GM21737 (cell line): ENCODE measurements around the gene CTAGE8.
"Not testable (repeated sequence)": the region's sequence is repeated elsewhere in the genome, so short reads cannot be mapped to it uniquely, and the experiment has no call there.

ENCODE experiments used
- ATAC-seq: cut with Tn5 transposase; IDR thresholded peaks from one replicate; pipeline ENCODE4 v1.9.1; 2021; ENCODE audit warnings: mild to moderate bottlenecking, moderate library complexity; ENCODE audit not compliant: unreplicated experiment

Gene CTAGE8

DNA sequence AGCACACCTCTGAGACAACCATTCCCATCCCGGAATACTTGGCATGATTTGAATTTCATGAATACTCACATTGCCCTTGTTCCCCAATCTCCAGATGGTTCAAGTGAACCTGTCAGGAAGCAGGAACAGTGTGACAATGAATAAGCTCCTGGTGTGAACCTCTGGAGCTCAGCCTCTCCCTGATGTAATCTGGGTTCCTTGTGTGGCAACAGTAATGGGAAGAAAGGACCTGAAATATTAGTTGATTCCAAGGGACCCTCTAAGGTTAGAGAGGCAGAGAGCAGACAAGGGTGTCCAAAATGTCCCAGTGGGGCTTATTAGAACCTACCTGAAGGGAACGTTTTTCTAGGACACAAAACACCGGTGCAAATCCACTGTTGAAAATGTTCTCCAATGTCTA, 13.0 kb downstream of the CTAGE8 start:
- no peak for ATAC-seq

DNA sequence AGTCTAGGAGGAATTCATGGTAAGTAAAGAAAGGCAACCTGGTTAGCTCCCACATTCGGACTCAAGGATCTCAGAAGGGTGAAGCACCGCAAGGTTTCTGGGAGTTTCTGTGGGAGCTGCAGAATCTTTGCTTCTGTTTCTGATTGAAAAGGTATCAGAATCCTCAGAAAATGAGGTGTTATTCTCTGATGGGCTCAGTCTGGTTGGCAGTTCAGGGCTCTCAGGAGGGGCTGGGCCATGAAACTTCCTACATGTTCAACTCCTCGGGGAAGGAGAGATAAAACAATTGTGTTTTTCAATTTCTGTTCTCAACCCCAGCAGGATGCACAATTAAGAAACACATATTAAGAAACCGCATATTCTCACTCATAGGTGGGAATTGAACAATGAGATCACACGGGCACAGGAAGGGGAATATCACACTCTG, 13.6 kb downstream of the CTAGE8 start:
- no peak for ATAC-seq

- not testable (repeated sequence) for ATAC-seq
Measured at GRCh38 chr7:144252307-144252706, 16.8 kb downstream of the CTAGE8 start.

DNA sequence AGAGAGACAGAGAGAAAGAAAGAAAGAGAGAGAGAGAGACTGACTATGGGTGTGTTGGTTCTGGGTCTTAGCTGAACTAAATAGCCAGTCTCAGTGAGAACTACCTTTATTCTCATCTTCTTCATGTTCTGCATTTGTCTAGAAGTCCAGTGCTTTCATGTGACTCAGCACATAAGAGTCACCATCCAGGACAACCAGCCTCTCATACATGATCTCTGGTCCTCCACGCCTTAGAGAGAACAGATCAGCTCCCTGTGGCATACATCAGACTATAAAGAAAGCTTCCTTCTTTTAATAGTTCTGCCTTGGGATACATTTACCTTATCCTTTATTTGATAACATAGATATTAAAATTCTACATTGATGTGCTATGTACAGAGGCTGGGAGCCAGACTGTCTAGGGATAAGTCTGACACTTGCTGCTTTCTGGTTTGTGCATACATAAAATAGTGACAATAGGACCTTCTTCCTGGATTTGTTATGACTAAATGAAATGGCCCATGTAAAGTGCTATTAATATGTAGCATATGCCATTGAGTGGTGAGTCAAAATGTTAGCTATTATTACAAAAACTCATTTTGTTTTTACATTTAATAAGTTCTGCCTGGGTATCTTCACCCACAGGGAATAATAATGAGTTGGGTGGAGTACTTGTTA, 21.3 kb downstream of the CTAGE8 start:
- not testable (repeated sequence) for ATAC-seq

GRCh38 chr7:144246967-144247366, 22.1 kb downstream of the CTAGE8 start:
- ATAC-seq = not testable (repeated sequence)

DNA sequence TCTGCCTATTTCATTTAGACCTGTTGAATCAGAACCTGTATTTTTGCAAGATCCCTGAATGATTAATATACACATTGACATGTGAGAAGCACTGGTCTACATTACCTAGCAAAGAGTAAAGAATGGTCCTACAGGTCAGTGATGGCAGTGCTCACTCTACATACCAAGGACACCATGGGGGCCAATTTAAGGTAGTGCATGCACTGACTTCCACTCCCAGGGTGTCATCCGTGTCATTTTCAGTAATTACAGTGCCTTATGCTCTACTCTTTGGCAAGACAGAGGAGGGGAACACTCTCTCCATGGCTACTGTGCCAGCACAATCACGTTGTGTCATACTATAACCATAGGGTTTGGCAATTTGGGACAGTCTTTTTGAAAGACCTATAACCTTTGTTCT, 23.7 kb downstream of the CTAGE8 start:
- ATAC-seq = not testable (repeated sequence)

DNA sequence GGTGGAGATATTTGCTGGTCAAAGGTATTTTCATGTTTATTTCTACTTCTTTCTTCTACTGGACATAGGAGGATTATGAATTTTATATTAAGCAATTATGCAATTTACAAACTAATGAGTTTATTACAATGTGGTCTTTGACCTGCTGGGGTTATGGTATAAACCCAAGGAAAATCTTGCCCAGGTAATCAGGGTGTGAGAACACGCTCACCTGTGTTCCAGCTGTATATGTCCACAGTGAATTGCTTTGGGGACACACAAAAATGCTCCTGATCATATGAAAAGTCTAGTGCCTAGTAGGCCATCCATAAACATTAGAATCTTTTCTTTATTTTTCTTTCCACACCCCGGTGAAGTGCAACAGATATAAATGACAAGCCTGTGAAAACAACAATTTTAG, 29.7 kb downstream of the CTAGE8 start, which contains the start of gene OR2A42:
Gene OR2A42, minus strand, starts transcription at position 241 of the 400 bp plus-strand sequence. CDS start 6,762 bp downstream, outside the sequence.
- not testable (repeated sequence) for ATAC-seq

GRCh38 chr7:144238530-144239082, 30.5 kb downstream of the CTAGE8 start:
- ATAC-seq = not testable (repeated sequence)

GRCh38 chr7:144233039-144233438, 36.0 kb downstream of the CTAGE8 start:
- not testable (repeated sequence) for ATAC-seq

GRCh38 chr7:144231027-144231426, 38.1 kb downstream of the CTAGE8 start:
- ATAC-seq = not testable (repeated sequence)

DNA sequence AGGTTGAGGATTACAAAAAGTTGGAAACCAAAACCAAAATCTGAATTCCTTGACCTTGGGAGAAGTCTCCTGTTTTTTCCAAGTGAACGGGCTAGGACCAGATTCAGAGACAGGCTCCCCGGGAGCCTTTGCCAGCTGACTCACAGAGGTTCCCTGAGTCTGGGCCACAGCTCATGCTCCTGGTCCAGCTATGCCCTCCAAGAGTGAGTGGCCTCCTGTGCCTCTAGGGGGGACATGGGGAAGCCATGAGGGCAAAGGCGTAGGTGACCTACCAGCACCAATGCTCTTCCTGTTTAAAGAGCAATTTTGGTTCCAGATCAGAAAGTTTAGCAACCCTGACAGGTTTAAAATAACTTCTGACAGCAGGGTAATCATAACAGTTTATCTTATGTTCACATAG, 40.3 kb downstream of the CTAGE8 start:
- ATAC-seq = not testable (repeated sequence)

DNA sequence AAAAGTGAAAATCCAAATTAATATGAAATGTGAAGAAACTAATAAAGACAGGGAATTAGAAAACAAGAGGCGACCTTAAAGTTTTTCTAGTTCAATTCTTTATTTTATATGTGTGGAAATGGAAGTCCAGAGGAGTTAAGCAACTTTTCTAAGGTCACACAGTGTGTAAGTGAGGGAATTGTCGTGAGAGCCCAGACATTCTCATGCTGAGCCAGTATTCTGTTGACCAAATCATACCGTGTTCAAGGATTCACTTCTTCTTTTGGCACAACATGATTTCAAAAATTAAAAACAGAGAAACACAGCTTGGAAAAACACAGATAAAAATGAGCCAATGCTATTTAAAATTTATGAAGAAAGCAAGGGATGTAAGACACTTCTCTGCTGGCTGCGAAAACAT, 42.2 kb downstream of the CTAGE8 start:
- not testable (repeated sequence) for ATAC-seq

GRCh38 chr7:144223675-144224074, 45.4 kb downstream of the CTAGE8 start:
- ATAC-seq = not testable (repeated sequence)

DNA sequence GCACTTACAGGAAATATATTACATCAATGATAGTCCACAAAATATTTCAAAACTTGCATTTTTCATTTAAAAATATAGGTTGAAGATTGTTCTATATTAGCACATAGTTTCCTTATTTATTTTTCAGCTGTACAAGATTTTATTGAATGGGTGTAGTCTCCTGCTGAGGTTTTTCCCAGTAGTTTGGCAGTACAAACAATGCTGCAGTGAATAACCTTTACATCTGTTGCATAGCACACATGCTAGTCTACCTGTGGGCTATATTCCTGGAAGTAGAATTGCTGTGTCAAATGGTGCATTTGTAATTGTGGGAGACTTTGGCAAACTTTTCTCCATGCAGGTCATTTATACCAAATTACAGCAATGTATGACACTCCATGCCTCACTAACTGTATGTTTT, 48.6 kb downstream of the CTAGE8 start:
- ATAC-seq = not testable (repeated sequence)

- ATAC-seq = not testable (repeated sequence)
Measured at GRCh38 chr7:144219149-144219548, 49.9 kb downstream of the CTAGE8 start.

GRCh38 chr7:144218581-144218980, 50.5 kb downstream of the CTAGE8 start:
- ATAC-seq = not testable (repeated sequence)

- ATAC-seq = not testable (repeated sequence)
Measured at GRCh38 chr7:144217200-144217599, 51.9 kb downstream of the CTAGE8 start.
